ENCODE data around the gene AIP. TPM values are rescaled to one million over a fixed set of nuclear protein-coding genes. Genes with fewer than 3 reads are reported as not detected.

The AIP gene
- total RNA-seq, 2 donors from 2014 or later, result 64.8 to 76.9 TPM

- Histone ChIP-seq H3K4me3 (no peak overlapping the region), H3K4me1 (ENCODE audit: control insufficient read depth in 1 of 2, low read depth in 2 of 2) (no peaks in the 10 kb centered on the region), H3K27me3 (replicated peaks; ENCODE audit: insufficient read depth) (no peaks in the 10 kb centered on the region), H3K36me3 (no peaks in the 10 kb centered on the region), H3K27ac (no peak overlapping the region), H3K9me3 (no peaks in the 10 kb centered on the region)
- DNase-seq (ENCODE audit: low spot score) (no peak), ATAC-seq (ENCODE audit: insufficient number of reproducible peaks, low FRiP score, low read depth) (no peak)
- TF ChIP-seq CTCF (IDR thresholded peaks at IDR 0.05), result no peak
Observed at GRCh38 chr11:67521924-67522323, 39.1 kb downstream of the AIP start.

DNA sequence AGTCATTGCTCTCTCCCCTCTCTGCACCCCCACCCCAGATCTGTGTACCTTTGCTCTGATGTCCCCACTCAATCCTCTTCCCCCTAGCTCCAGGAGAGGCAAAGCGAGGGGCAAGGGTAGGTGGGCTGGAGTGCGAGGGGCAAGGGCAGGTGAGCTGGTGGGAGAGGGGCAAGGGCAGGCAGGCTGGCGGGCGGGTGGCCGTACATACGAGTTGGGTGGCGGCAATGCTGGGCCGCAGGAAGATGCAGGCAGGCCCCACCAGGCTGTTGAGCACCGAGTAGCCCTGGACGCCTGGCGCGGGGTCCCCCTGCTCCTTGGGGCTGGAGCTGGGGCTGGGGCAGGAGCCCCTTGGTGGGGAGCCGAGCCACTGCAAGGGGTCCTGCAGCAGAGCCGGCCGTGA, 39.5 kb downstream of the AIP start:
- DNase-seq (ENCODE audit: low spot score) (no peak), ATAC-seq (ENCODE audit: insufficient number of reproducible peaks, low FRiP score, low read depth) (no peak)
- TF ChIP-seq CTCF (IDR thresholded peaks at IDR 0.05), result no peak
- Histone ChIP-seq H3K9me3 (no peaks in the 10 kb centered on the region), H3K27me3 (replicated peaks; ENCODE audit: insufficient read depth) (no peaks in the 10 kb centered on the region), H3K4me1 (ENCODE audit: control insufficient read depth in 1 of 2, low read depth in 2 of 2) (no peaks in the 10 kb centered on the region), H3K27ac (no peak overlapping the region), H3K36me3 (no peaks in the 10 kb centered on the region), H3K4me3 (no peak overlapping the region)

GRCh38 chr11:67522844-67523555, 40.2 kb downstream of the AIP start, which contains the start of gene CABP2:
CABP2 (minus strand) TSS chr11:67523446; CDS start chr11:67523326, 120 bp downstream.
- H3K27me3 ChIP-seq (replicated peaks; ENCODE audit: insufficient read depth), result no peaks in the 10 kb centered on the region
- no peak for DNase-seq (ENCODE audit: low spot score)
- no peak within 1 kb of the TSS for H3K27ac ChIP-seq
- H3K36me3 ChIP-seq, result no peaks in the 10 kb centered on the region
- no peak for TF ChIP-seq CTCF (IDR thresholded peaks at IDR 0.05)
- no peaks in the 10 kb centered on the region for H3K4me1 ChIP-seq (ENCODE audit: control insufficient read depth in 1 of 2, low read depth in 2 of 2)
- ATAC-seq (ENCODE audit: insufficient number of reproducible peaks, low FRiP score, low read depth), result no peak
- H3K9me3 ChIP-seq, result no peaks in the 10 kb centered on the region
- H3K4me3 ChIP-seq, result no peak within 1 kb of the TSS

- DNase-seq (ENCODE audit: low spot score), result no peak
- no peaks in the 10 kb centered on the region for H3K9me3 ChIP-seq
- H3K36me3 ChIP-seq, result no peaks in the 10 kb centered on the region
- no peak for TF ChIP-seq CTCF (IDR thresholded peaks at IDR 0.05)
- H3K4me3 ChIP-seq, result no peak overlapping the region
- H3K27me3 ChIP-seq (replicated peaks; ENCODE audit: insufficient read depth), result no peaks in the 10 kb centered on the region
- H3K4me1 ChIP-seq (ENCODE audit: control insufficient read depth in 1 of 2, low read depth in 2 of 2), result no peaks in the 10 kb centered on the region
- H3K27ac ChIP-seq, result no peak overlapping the region
- ATAC-seq (ENCODE audit: insufficient number of reproducible peaks, low FRiP score, low read depth), result no peak
Observed at GRCh38 chr11:67523556-67524479, 41.0 kb downstream of the AIP start.

DNA sequence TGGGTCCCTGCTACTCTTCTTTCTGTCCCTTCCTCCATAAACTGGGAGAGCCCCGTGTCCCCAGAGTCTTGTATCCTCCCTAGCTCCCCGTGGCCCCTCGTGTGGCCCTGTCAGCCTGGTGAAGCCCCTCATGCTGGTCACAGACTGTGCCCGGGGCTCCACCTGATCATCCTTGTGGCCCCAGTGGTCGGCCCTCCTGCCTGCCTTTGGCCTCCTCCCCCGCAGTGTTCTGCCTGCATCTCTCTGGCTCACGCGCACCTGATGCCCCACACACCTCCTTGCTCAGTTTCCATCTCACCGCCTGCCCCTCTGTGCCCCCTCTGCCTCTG, 41.6 kb downstream of the AIP start:
- ATAC-seq (ENCODE audit: insufficient number of reproducible peaks, low FRiP score, low read depth) (no peak), DNase-seq (ENCODE audit: low spot score) (no peak)
- Histone ChIP-seq H3K27ac (no peak overlapping the region), H3K4me3 (no peak overlapping the region), H3K9me3 (no peaks in the 10 kb centered on the region), H3K36me3 (no peaks in the 10 kb centered on the region), H3K27me3 (replicated peaks; ENCODE audit: insufficient read depth) (no peaks in the 10 kb centered on the region), H3K4me1 (ENCODE audit: control insufficient read depth in 1 of 2, low read depth in 2 of 2) (no peaks in the 10 kb centered on the region)
- TF ChIP-seq CTCF (IDR thresholded peaks at IDR 0.05), result no peak
